ENCODE results near the gene PRR14L. TPM values are rescaled to one million over a fixed set of nuclear protein-coding genes. Genes with fewer than 3 reads are reported as not detected.

Gene PRR14L
- total RNA-seq, 6 experiments from 2014 or later, result 28.4 to 39.6 (median 34.2) TPM

DNA sequence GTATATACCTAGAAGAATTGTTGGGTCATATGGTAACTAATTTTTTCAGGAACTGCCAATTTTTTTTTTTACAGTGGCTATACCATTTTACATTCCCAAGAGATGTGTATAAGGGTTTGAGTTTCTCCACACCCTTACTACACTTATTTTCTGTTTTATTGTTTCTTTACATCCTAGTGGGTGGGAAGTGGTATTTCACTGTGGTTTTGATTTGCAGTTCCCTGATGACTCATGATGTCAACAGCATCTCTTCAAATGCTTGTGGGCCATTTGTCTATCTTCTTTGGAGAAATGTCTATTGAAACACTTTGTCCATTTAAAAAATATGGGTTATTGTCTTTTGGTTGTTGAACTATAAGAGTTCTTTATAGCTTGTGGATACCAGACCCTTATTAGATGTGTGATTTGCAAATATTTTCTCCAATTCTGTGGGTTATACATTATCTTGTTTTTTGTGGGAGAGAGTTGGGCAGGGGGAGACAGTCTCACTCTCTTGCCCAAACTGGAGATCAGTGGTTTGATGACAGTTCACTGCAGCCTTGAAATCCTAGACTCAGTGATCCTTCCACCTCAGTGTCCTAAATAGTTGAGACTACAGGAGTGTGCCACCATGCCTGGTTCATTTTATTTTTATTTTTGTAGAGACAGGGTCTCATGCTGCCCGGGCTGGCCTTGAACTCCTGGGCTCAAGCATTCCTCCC, 57.6 kb downstream of the PRR14L start:
- Mint-ChIP-seq H3K4me3 (no peak overlapping the region), H3K9me3 (no peaks in the 10 kb centered on the region), H3K27ac (no peak overlapping the region), H3K27me3 (ENCODE audit: insufficient read depth) (no peaks in the 10 kb centered on the region), H3K36me3 (ENCODE audit: low read depth) (peaks cover 31% of the 10 kb centered on the region), H3K4me1 (ENCODE audit: low read depth) (peaks cover 13% of the 10 kb centered on the region)
- peak; percentile 54; the same call in 1 of the 2 replicates for TF ChIP-seq CTCF (IDR thresholded peaks at IDR 0.05)
- DNase-seq, result peak; percentile 44

DNA sequence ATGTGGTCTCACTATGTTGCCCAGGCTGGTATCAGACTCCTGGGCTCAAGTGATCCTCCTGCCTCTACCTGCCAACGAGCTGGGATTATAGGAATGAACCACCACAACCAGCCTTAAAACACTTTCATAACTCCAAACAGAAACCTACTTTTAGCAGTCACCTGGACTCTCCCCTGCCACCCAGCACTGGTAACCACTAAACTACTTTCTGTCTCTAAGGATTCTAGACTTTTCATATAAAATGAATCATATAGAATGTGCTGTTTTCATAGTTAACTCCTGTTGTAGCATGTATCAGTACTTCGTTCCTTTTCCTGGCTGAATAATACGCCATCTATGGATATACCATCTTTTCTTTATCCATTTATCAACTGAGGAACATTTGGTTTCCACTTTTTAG, 58.5 kb downstream of the PRR14L start:
- Mint-ChIP-seq H3K4me3 (no peak overlapping the region), H3K9me3 (no peaks in the 10 kb centered on the region), H3K27ac (no peak overlapping the region), H3K27me3 (ENCODE audit: insufficient read depth) (no peaks in the 10 kb centered on the region), H3K36me3 (ENCODE audit: low read depth) (peaks cover 27% of the 10 kb centered on the region), H3K4me1 (ENCODE audit: low read depth) (peaks cover 13% of the 10 kb centered on the region)
- no peak for TF ChIP-seq CTCF (IDR thresholded peaks at IDR 0.05)
- no peak for DNase-seq

DNA sequence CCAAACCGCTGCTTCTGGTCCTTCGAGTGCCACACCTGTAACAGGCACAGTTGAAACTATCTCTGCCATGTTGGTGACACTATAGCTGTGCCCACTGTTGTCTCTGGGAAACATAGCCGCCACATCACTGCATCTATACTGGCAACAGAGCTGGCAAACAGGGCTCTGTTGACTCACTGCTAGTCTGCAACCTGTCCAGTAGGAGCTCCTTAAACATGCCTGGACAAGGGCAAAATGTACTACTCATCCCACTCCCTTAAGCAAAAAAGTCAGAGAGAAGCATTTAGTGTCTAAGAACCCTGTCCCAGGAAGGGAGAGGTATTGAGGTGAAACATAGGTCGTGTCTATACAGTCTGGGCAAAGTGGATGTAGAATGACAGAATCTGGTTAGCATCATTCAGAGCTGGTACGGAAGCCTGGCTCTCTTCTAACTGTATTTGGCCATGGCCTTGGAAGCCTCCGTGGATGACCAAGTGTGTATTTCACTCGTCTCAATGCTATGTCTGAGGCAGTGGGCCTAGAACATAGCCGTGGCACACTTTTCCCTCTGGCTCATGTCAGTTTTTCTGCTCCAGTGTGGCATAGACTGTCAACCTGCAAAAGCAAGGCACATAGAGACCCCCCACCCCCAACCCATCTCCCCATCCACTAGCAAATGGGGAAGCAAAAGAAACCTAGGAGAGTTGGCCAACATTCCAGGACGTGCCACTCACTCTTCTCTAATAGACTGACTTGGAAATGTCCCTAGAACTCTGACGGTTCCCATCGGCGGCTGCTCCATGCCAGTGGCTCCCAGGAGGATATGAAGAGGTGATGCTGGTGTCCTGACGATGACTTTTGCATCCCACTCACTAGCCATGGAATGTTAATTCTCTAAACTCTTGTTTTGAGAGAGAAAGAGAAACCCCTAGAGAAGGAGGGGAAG, 66.5 kb downstream of the PRR14L start:
- peak overlapping the region; percentile 25 for H3K27ac Mint-ChIP-seq
- no peak for TF ChIP-seq CTCF (IDR thresholded peaks at IDR 0.05)
- H3K36me3 Mint-ChIP-seq (ENCODE audit: low read depth), result peaks cover 50% of the 10 kb centered on the region
- H3K9me3 Mint-ChIP-seq, result no peaks in the 10 kb centered on the region
- H3K27me3 Mint-ChIP-seq (ENCODE audit: insufficient read depth), result peaks cover 1% of the 10 kb centered on the region; the same call in 1 of the 2 replicates
- no peak for DNase-seq
- H3K4me1 Mint-ChIP-seq (ENCODE audit: low read depth), result peaks cover 53% of the 10 kb centered on the region
- no peak overlapping the region for H3K4me3 Mint-ChIP-seq

- no peak for DNase-seq
These were observed 67.2 kb downstream of the PRR14L start for GRCh38 chr22:31682751-31683150.

More at GRCh38 chr22:31682751-31683150, 67.2 kb downstream of the PRR14L start:
- H3K4me3 Mint-ChIP-seq, result no peak overlapping the region
- H3K36me3 Mint-ChIP-seq (ENCODE audit: low read depth), result peaks cover 50% of the 10 kb centered on the region
- peaks cover 53% of the 10 kb centered on the region for H3K4me1 Mint-ChIP-seq (ENCODE audit: low read depth)
- H3K27ac Mint-ChIP-seq, result peak overlapping the region; percentile 83
- no peak for TF ChIP-seq CTCF (IDR thresholded peaks at IDR 0.05)
- no peaks in the 10 kb centered on the region for H3K9me3 Mint-ChIP-seq
- H3K27me3 Mint-ChIP-seq (ENCODE audit: insufficient read depth), result peaks cover 1% of the 10 kb centered on the region; the same call in 1 of the 2 replicates

All from HFFc6 (cell line).